GM18951 (cell line): Measurements from ENCODE around the gene HLA-G.
"Not testable (repeated sequence)": the region's sequence is repeated elsewhere in the genome, so short reads cannot be mapped to it uniquely, and the experiment has no call there.

Source experiments
- POLR2A ChIP-seq: IDR thresholded peaks from 4 replicates; pipeline ENCODE4 v1.6.1; 2011; ENCODE audit warnings: mild to moderate bottlenecking; ENCODE audit not compliant: insufficient read length, insufficient read depth; ENCODE audit errors: extremely low read depth
- in situ Hi-C: fragments of 300-500 bp; cut with MboI; formaldehyde crosslinking; loops from one replicate; pipeline ENCODE4 v1.12.0; 2022; ENCODE audit warnings: low sequenced_read_pairs, mixed read lengths, inconsistent platforms; ENCODE audit not compliant: unreplicated experiment

The HLA-G gene

GRCh38 chr6:29861521-29862255, 34.1 kb downstream of the HLA-G start:
- TF ChIP-seq POLR2A, result no peak
- in situ Hi-C loops, result loop anchor here (25.0 kb wide), 1 partner anchor 326 kb away; no protein-coding TSS in a partner anchor

- in situ Hi-C loops, result loop anchor here (25.0 kb wide), 1 partner anchor 323 kb away; no protein-coding TSS in a partner anchor
- TF ChIP-seq POLR2A, result no peak
Measured at GRCh38 chr6:29864037-29864810, 36.6 kb downstream of the HLA-G start.

GRCh38 chr6:29865631-29866030, 38.0 kb downstream of the HLA-G start:
- no peak for TF ChIP-seq POLR2A
- in situ Hi-C loops, result loop anchor here (25.0 kb wide), 1 partner anchor 322 kb away; no protein-coding TSS in a partner anchor

- in situ Hi-C loops, result loop anchor here (5.0 to 25.0 kb wide), 2 partner anchors 87 to 317 kb away; no protein-coding TSS in a partner anchor
- TF ChIP-seq POLR2A, result no peak
Measured at GRCh38 chr6:29870104-29870503, 42.5 kb downstream of the HLA-G start.

- in situ Hi-C loops, result loop anchor here (5.0 to 25.0 kb wide), 2 partner anchors 85 to 315 kb away; no protein-coding TSS in a partner anchor
- no peak for TF ChIP-seq POLR2A
Measured at GRCh38 chr6:29872791-29873190, 45.2 kb downstream of the HLA-G start.

- in situ Hi-C loops, result no loop called here
- no peak for TF ChIP-seq POLR2A
Measured at GRCh38 chr6:29875257-29875656, 47.6 kb downstream of the HLA-G start.

GRCh38 chr6:29875734-29876133, 48.1 kb downstream of the HLA-G start:
- in situ Hi-C loops, result not testable (repeated sequence)
